ENCODE results near the gene NELFB.

The NELFB gene

DNA sequence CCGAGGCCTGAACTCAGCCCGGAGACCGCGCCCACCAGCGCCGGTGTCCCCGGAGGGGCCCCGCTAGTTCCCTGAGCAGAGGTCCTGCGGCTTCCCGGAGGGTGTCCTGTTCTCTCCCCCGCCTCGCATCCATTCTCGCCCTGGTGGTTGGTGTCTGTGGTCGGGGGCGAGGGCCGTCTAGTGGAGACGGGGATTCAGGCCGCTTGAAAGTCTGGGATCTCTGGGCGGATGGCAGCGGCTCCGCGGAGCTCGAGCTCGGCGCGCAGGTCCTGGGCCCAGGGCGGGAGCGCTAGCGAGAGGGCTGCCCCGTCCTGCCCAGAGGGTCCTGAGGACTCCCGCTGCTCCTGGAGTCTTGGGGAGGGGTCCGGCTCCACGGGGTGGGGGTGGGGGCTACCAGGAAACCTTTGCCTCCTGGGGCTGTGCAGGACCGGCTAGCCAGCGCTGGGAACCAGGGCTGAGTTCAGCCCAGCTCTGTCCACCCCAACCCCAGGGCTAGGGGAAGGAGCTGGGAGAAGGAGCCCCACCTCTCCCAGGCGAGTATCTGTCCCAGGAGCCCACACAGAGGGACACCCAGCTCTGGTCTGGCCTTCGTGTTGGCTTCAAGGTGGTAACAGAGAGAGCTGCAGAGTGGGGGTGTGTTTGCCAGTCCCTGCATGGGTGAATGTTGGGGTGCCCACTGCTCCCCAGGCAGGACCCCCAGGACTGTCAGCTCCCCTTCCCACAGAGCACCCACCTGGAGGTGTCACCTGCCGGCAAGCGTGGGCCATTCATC lies 26.4 kb downstream of the NELFB start:
- no peak for DNase-seq (ENCODE audit: low read depth)

DNA sequence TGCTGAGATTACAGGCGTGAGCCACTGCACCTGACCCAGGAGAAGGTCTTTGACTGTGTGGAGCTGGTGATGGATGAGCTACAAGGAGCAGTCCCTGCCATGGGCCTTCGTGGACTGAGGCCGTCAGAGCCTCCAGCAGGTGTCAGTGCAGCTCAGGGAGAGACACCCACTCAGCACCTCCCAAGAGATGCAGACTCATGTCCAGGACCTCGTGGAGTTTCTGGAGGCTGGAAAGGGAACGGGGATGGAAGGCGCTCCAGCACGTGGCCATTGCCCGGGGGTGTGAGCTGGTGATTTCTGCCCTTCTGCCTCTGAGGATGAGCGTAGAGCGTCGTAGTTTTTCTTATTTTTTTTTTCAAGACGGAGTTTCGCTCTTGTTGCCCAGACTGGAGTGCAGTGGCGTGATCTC lies 31.9 kb downstream of the NELFB start:
- DNase-seq (ENCODE audit: low read depth), result no peak

DNA sequence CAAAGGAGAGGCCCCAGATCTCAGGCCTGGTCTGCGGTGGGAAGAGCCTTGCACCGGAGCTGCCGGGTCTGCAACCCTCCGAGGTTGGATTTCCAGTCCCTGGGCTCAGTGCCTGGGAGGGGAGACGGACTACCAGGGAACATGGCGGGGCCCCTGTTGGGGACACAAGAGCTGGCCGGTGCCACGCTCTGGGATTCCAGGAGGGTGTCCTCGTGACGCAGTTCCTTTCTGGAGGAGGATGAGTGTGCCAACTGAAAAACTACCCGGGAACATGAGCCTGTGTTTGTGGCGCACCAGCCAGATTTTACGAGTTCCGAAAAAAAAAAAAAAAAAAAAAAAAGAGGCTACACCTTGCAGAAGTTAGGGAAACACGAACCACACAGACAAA lies 38.0 kb downstream of the NELFB start:
- no peak for DNase-seq (ENCODE audit: low read depth)

DNA sequence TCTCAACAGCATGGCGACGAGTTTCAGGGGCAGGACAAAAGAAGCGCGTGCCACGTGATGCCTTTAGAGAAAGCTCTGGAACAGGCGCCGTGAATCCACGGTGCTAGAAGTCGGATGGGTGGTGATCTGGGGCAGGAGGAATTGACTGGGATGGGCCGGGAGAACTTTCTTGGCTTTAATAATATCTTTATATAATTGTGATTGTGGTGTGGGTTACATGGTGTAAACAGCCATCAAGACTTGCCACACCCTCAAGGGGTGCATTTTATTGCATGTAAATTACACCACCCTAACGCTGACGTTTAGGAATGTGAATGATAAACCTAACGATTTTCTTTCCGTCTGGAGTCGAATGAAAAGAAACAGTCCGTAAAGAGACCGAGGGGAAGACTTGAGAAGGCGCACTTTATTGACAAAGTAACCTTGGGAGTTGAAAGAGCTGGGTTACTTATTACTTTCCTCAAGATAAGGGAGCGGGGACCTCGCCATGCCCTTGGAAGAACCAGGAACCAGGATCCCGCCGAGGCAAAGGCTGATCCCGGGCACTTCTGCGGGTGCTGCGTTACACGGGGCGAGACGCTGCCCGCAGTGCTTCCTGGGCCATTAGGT lies 38.5 kb downstream of the NELFB start:
- no peak for DNase-seq (ENCODE audit: low read depth)

DNA sequence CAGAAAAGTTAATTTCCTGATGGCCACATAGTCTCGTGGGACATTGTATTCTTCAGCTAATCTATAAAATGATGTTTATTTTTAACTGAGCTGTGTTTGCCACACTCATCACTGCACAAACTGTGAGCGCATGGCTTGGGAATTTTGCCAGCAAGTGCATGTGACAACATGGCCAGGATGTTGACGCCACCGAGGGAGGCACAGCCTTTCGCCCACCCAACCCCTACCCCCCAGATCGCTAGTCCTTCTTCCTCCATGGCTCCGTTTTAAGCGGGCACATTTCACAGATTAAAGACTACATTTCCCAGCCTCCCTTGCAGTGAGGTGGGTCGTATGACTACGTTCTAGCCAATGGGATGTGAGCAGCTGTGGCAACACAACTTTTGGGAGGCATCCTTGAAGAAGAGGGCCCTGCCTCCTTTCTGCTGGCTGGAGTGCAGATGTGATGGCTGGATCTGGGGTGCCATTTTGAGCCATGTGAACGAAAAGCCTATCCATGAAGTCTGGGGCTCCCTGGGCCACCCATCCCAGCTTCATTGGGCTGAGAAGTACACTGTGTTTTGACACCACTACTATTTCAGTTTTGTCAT lies 39.1 kb downstream of the NELFB start:
- DNase-seq (ENCODE audit: low read depth), result no peak

DNA sequence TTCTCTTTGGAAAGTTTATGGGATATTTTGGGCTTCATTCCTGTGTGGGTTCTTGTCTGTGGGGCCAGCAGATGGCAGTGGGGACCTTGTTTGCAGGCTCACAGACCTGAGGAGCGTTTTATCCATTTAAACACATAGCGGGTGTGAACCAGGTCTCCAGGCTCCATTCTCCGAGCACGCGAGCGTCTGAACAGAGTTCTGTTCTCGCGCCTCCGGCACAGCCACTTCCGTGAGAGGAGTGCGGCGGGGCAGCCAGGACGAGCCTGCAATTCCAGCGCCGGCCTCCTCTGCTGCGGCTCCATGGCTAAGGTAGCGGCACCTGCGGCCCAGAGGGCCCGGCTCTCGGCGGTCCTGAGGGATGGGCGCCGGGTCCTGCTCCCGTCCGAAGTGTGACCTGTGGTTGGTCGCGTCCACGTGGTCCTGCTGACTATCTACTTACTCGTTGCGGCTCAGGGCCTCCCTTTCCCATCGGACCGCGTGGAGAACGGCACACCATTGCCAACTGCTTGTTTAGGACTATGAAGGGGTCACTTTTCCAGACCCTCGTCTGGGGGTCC lies 39.6 kb downstream of the NELFB start:
- DNase-seq (ENCODE audit: low read depth), result no peak

DNA sequence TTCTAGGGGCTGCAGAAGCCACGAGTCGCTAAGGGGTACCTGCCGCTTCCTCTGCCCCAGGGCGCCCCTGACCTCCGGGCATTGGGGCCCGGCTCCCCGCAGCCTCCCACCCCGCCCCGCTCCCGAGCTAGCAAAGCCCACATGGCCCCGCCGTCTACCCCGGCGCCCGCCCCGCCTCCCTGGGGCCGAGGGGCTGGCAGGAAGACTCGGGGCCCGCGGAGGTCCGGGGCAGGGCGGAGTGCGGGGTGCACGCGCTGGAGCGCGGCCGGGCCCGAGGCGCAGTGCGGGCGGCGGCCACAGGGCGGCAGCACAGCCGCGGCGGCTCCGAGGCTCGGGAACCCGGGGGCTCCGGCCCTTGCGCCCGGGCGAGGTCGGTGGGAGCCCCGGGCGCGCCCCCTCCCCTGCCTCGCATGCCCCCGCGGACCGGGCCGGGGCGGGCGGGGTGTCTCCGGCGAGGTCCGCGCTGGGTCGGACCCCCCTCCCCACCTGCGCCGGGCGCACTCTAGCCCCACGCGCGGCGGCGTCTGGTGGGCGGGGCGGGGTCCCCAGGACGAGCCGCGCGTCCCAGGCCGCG lies 40.2 kb downstream of the NELFB start:
- DNase-seq (ENCODE audit: low read depth), result no peak

DNA sequence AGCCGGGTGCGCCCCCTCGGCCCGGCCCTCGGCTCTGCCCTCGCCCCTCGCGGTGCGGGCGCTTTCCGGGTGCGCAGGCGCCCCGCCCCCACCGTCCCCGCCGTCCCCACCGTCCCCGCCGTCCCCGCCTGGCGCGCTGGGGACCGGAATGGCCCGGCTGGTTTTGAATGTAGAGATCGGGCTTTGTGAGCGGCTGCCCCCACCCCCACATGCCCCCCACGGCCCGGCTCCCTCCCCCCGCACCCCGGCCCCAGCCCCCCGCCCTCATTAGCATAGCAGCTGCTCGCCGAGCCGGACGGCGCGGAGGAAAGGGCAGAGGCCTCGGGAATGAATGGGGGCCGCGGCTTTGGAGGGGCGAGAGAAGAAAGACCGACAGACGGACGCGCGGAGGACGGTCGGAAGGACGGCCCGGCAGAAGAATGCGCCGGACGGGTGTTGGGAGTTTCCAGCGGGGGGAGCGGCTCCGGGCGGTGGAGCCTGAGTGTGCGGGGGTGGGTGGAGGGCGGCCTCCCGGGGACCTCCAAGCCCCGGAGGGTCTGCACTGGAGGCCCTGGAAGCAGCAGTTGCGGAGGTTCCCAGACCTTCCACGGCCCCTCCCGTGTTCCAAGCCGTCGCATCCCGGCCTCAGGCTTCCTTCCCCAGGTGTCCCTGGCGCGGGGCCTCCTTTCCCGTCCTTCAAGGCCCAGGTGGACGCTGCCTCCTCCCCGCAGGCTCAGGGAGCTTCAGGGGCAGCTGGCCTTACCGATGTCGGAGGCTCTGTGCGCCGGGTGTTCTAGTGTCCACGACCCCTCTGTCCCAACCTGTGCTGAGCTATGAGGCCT lies 40.9 kb downstream of the NELFB start:
- DNase-seq (ENCODE audit: low read depth), result no peak

DNA sequence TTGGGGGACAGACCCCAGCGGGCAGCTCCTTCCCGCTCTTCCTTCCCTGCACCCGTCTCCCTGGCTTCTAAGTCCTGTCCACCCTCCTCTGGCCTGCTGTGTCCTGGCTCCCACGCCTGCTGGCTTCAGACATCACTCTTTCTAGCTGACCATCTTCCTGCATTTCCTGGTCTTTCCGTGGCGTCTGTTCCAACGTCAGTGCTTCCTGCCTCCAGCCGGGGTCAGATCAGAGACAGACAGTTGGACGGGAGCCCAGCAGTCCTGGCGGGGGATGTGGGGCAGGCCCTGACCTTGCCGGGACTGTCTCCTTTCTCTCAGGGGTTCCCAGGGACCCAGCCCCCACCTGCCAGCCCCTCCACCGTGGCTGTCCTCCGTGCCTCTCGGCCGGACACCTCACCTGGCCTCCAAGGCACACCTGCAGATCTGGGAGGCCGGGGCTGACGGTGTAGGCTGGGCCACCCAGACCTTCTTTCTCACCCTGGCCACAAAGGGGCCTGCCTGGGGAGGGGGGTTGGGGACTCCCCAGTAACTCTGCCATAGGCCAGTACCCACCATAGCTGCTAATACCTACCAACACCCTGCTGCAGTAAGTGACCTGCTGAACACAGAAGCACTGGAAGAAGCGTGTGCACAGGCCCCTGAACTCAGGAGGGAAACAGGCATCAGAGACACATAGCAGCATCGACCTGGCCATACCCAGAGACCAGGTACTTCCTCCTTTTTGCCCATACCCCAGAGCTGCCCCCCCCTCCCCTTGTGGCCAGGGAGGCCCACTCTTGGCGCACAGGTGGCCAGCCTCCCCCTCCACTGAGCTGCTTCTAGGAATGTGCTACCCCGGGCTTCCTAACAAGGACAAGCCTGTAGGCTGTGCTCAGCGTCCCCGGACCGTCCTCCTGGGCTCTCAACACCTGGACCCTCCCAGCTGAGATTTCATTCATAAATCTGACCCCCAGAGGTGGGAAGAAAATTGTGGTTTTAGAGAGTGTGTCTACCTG lies 41.8 kb downstream of the NELFB start:
- no peak for DNase-seq (ENCODE audit: low read depth)

DNA sequence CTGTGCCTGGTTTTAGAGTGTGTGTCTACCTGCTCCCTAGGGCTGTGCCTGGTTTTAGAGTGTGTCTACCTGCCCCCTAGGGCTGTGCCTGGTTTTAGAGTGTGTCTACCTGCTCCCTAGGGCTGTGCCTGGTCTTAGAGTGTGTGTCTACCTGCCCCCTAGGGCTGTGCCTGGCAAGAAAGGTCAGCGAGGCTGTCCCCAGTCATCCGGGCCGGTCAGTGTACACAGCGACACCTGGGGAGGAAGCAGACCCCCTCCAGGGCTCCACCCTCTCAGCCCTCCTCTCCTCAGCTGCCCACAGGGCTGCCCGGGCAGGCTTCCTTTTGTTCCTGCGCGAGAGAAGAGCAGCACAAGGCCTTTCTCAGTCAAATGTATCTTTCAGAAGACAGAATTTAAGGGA lies 42.8 kb downstream of the NELFB start:
- DNase-seq (ENCODE audit: low read depth), result no peak

DNA sequence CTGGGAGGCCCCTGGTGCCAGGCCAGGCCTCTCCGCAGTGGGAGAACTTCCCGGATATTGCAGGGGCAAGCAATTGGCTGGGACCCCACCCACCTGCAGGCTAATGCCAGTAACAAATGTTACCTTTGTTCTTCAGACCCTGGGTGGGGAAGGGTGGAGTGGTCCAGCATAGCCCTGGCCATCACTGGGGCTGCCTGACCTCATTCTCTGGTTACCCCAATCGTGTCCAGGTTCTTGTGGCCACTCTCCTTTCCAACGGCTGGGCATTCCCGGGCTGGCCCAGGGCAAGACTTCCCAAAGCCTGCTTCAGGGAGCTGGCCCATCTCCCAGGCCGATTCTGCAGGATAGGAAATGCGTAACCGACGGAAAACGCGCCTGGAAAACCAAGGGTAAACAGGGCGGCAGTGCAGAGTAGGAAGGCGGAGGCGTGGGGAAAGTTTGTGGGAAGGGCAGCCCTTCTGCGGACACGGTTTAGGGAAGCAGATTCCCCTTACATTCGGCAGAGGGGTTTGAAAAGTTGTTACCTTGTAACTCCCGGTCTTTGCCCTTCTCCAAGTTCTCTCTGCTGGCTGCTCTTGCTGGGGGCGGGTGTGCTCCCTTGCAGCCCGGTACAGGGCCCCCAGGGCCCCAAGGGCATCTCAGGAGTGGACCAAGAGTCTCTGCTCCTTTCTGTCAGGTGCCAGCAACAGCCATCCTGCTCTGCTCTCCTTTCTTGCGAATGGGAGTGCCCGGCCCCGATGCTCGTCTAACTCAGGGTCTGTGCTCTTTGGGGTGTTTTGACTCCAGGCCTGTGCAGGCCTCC lies 43.5 kb downstream of the NELFB start:
- no peak for DNase-seq (ENCODE audit: low read depth)

DNA sequence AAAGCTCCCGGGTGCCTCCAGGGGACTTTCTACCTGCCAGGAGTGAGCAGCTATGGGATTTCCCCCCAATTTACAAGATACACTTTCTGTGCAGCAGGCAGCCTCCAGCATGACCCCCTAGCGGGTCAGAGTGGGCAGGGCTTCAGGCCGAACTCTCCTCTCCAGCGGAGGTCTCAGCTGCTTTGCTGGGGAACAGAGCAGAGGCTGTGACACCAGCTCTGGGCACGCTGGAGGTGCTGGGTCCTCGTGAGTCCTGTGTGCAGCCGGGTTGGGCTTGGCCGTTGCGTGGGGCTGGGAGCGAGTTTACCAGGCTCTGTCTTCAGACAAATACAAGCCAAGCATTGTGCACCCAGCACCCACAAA lies 44.1 kb downstream of the NELFB start:
- DNase-seq (ENCODE audit: low read depth), result no peak

DNA sequence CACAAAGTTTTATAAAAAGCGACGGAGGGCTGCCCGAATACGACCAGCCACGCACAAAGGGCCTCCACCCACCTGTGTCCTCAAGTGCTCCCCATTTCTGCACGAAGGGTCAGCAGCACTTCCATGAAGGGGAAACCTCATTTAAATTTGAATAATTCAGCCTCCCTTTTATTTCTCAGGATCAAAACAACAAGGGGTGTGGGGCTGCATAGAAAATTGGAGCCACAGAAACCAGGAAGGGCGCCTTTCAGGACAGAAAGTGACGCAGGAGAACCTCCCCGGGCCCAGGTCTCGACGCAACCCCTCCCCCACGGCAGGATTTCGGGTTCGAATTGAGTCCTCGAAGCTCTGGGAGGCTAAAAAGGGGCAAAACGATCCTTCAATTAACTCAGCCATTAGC lies 44.8 kb downstream of the NELFB start:
- no peak for DNase-seq (ENCODE audit: low read depth)

DNA sequence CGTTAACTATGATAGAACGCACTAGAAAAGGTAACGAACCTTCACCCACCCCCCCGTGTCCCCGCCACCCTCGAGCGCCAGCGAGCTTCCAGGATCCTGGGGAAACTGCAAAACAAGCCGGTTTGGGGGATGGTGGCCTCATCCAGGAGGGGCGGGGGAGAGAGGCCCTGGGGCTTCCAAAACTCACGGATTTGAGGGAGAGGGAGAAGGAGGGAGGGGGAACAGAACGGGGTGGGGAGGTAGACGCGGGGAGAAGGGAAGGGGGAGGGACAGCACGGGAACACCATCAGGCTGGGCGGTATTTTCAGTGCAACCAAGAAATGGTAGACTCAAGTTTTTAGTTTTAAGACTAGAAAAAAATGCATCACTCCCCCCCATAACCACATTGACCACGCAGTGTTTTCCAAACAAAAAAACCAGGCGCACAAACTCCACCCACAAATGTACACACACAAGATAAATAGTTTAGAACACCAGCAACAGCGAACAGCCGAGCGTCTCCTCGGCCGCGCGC lies 45.5 kb downstream of the NELFB start:
- no peak for DNase-seq (ENCODE audit: low read depth)

DNA sequence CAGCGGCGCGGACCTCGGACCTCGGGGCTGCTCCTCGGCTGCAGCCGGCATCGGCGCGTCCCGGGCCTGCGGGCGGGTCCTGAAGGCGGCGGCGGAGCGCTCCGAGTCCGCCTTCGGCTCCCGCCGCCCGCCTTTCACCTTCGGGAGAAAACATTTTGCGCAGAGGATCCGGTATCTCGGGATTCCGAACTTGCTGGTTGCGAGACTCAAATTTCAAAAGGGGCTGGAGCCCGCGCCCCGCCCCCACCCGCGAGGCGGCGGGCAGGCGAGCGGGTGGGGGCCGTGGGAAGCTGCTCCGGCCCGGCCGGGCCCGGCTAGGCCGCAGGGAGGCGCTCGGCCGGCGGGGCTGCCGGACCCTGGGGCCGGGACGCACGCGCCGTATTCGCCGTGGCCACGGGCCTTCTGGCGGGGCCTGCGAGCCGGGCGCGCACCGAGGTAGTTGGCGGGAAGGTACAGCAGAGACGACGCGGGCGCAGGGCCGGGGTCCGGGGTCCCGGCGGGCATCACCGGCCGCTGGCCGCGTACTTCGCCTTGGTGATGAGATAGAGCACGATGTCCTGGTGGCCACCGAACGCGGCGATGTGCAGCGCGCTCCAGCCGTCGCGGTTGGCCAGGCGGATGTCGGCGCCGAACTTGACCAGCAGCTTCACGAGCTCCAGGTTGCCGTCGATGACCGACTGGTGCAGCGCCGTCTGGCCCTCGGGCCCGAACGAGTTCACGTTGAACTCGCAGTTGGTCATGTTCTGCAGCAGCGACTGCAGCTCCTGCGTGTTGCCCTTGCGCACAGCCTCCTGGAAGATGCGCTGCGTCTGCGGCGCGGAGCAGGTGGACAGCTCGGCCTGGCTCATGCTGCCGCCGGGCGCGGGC lies 46.2 kb downstream of the NELFB start:
- no peak for DNase-seq (ENCODE audit: low read depth)

DNA sequence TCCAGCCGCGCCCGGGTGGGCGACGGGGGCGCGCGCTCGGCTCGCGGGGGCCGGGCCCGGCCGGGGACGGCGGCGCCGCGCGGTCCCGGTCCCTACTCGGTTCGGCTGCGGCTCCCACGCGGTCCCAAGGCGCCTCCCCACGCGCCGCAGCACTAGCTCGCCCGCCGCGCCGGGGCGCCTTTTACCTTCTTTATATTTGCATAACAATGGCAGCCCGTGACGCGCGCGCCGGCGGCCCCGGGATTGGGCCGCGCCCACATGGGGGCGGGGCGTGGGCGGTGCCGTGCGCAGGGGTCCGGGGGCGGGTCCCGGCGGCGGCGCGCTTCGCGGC lies 47.0 kb downstream of the NELFB start, which contains the start of gene NRARP:
Gene NRARP, minus strand, starts transcription at position 154 of the 331 bp plus-strand sequence. CDS start 343 bp downstream, outside the sequence.
- DNase-seq (ENCODE audit: low read depth), result peak; percentile 78

DNA sequence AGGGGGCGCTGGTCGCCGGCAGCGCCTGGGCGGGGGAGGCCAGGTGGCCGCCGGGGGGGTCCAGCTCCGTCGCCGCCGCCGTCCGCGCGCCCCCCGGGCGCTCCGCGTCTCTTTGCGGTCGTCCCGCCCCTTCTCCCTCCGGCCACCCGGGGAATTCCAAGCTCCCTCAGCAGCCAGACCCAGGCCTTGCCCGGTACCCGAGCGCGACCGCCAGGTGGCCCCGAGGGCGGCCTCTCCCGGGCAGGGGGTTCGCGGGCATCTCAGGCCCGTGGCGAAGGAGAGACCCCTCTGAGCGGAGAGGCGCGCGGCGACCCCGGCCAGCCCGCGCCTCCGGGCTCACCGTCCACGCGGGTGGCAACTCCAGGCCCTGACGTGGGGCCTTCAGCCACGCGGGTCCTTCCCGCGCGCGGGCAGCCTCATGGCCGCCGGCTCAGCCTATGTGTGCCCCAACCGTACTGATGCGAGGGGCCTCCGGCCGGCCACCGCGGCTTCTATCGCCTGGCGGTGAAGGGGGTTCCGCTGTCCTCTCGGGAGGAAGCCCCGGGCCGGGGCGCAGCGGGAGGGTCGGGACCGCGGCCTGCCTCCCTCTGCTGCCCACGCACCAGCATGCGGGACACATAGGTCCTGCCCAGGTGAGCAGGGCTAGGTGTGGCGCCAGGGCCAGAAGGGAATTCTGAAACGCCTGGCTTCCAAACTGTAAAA lies 47.5 kb downstream of the NELFB start:
- DNase-seq (ENCODE audit: low read depth), result no peak
